H9 (cell line): ENCODE data around the gene HNF4A. TPM values are rescaled to one million over a fixed set of nuclear protein-coding genes. Genes with fewer than 3 reads are reported as not detected.

Experiments used
- DNase-seq: peaks from one replicate; pipeline ENCODE4 v3.0.0-alpha.2; 2017
- H2AFZ ChIP-seq: one replicate; pipeline ENCODE4 v1.6.1; 2013; ENCODE audit warnings: mild to moderate bottlenecking, low read length, control low read depth, moderate library complexity
- H2AK5ac ChIP-seq: 2 replicates; pipeline ENCODE4 v1.6.1; 2013; ENCODE audit warnings: low read length, control low read depth, mixed read lengths; ENCODE audit not compliant: insufficient read length
- H2BK120ac ChIP-seq: one replicate; pipeline ENCODE4 v1.6.1; 2013; ENCODE audit warnings: low read depth, mild to moderate bottlenecking, low read length, control low read depth, inconsistent platforms; ENCODE audit not compliant: poor library complexity, severe bottlenecking
- H2BK12ac ChIP-seq: 2 replicates; pipeline ENCODE4 v1.6.1; 2013; ENCODE audit warnings: low read length, control low read depth, mixed read lengths, low read depth; ENCODE audit not compliant: insufficient read length
- H2BK15ac ChIP-seq: 2 replicates; pipeline ENCODE4 v1.6.1; 2013; ENCODE audit warnings: low read depth, low read length, control low read depth
- H2BK20ac ChIP-seq: one replicate; pipeline ENCODE4 v1.6.1; 2013; ENCODE audit warnings: low read depth, mild to moderate bottlenecking, low read length, control low read depth, inconsistent platforms; ENCODE audit not compliant: poor library complexity, severe bottlenecking
- H2BK5ac ChIP-seq: 2 replicates; pipeline ENCODE4 v1.6.1; 2013; ENCODE audit warnings: low read length, control low read depth, mixed read lengths; ENCODE audit not compliant: insufficient read length
- H3K14ac ChIP-seq: 2 replicates; pipeline ENCODE4 v1.6.1; 2013; ENCODE audit warnings: low read length, control low read depth; ENCODE audit not compliant: insufficient read depth
- H3K18ac ChIP-seq: 2 replicates; pipeline ENCODE4 v1.6.1; 2013; ENCODE audit warnings: low read depth, mild to moderate bottlenecking, mixed read lengths, low read length, control low read depth; ENCODE audit not compliant: insufficient read length
- H3K23ac ChIP-seq: 2 replicates; pipeline ENCODE4 v1.6.1; 2013; ENCODE audit warnings: low read length, control low read depth, mixed read lengths, low read depth; ENCODE audit not compliant: insufficient read length
- H3K23me2 ChIP-seq: 2 replicates; pipeline ENCODE4 v1.6.1; 2013; ENCODE audit warnings: low read depth, mild to moderate bottlenecking, mixed read lengths, low read length, control low read depth; ENCODE audit not compliant: insufficient read length, poor library complexity, severe bottlenecking
- H3K27ac ChIP-seq: 2 replicates; pipeline ENCODE4 v1.5.1; 2013; ENCODE audit warnings: low read length, control low read depth, mixed read lengths, low read depth; ENCODE audit not compliant: insufficient read length
- H3K27me3 ChIP-seq: 2 replicates; pipeline ENCODE4 v1.6.1; 2013; ENCODE audit warnings: low read length, control low read depth, inconsistent platforms; ENCODE audit not compliant: insufficient read depth
- H3K4ac ChIP-seq: 2 replicates; pipeline ENCODE4 v1.6.1; 2013; ENCODE audit warnings: low read depth, mild to moderate bottlenecking, control low read depth, inconsistent platforms, low read length, moderate library complexity
- H3K4me1 ChIP-seq: 2 replicates; pipeline ENCODE4 v1.6.1; 2013; ENCODE audit warnings: low read length, control low read depth, inconsistent platforms; ENCODE audit not compliant: insufficient read depth
- H3K4me2 ChIP-seq: 2 replicates; pipeline ENCODE4 v1.6.1; 2013; ENCODE audit warnings: low read length, control low read depth, mixed read lengths; ENCODE audit not compliant: insufficient read length, insufficient read depth
- H3K56ac ChIP-seq: 2 replicates; pipeline ENCODE4 v1.6.1; 2013; ENCODE audit warnings: low read depth, mild to moderate bottlenecking, mixed read lengths, low read length, control low read depth; ENCODE audit not compliant: insufficient read length
- H3K79me1 ChIP-seq: 2 replicates; pipeline ENCODE4 v1.6.1; 2013; ENCODE audit warnings: low read depth, mild to moderate bottlenecking, moderate library complexity, low read length, control low read depth, inconsistent platforms; ENCODE audit not compliant: insufficient read depth, poor library complexity, severe bottlenecking
- H3K79me2 ChIP-seq: 2 replicates; pipeline ENCODE4 v1.6.1; 2013; ENCODE audit warnings: low read length, control low read depth, inconsistent platforms; ENCODE audit not compliant: insufficient read depth
- H3K9ac ChIP-seq: 2 replicates; pipeline ENCODE4 v1.6.1; 2013; ENCODE audit warnings: low read length, control low read depth, mixed read lengths; ENCODE audit not compliant: insufficient read length; ENCODE audit errors: extremely low read depth
- H3K9me3 ChIP-seq: one replicate; pipeline ENCODE4 v1.6.1; 2013; ENCODE audit warnings: low read depth, low read length, inconsistent platforms; ENCODE audit not compliant: control insufficient read depth
- H3T11ph ChIP-seq: one replicate; pipeline ENCODE4 v1.6.1; 2013; ENCODE audit warnings: mild to moderate bottlenecking, low read length, control low read depth, inconsistent platforms
- H4K20me1 ChIP-seq: one replicate; pipeline ENCODE4 v1.6.1; 2013; ENCODE audit not compliant: control insufficient read depth, insufficient read length, insufficient read depth
- H4K5ac ChIP-seq: 2 replicates; pipeline ENCODE4 v1.6.1; 2013; ENCODE audit warnings: low read depth, mild to moderate bottlenecking, mixed read lengths, low read length, control low read depth; ENCODE audit not compliant: insufficient read length
- H4K8ac ChIP-seq: replicated peaks from 2 replicates; pipeline ENCODE4 v1.6.1; 2013; ENCODE audit warnings: low read length, control low read depth, mixed read lengths, low read depth; ENCODE audit not compliant: insufficient read length
- H4K91ac ChIP-seq: 2 replicates; pipeline ENCODE4 v1.6.1; 2013; ENCODE audit warnings: low read depth, mild to moderate bottlenecking, moderate library complexity, mixed read lengths, low read length, control low read depth; ENCODE audit not compliant: insufficient read length
- H3K27ac Mint-ChIP-seq, 3 experiments: 2 replicates in 2 of 3; 3 replicates in 1 of 3; pipeline ENCODE4 v1.8.0; 2020 to 2021; ENCODE audit warnings: mixed read lengths in 3 of 3, mild to moderate bottlenecking in 1 of 3, moderate library complexity in 1 of 3
- H3K27me3 Mint-ChIP-seq: 2 replicates; pipeline ENCODE4 v1.8.0; 2021; ENCODE audit warnings: low read depth, mild to moderate bottlenecking, moderate library complexity, mixed read lengths
- H3K36me3 Mint-ChIP-seq, 3 experiments: 2 replicates in 2 of 3; 3 replicates in 1 of 3; pipeline ENCODE4 v1.8.0; 2020 to 2021; ENCODE audit warnings: low read depth in 3 of 3, mixed read lengths in 3 of 3; ENCODE audit not compliant: insufficient read depth in 1 of 3
- H3K4me1 Mint-ChIP-seq, 2 experiments: 2 replicates each; pipeline ENCODE4 v1.8.0; 2020; ENCODE audit warnings: mixed read lengths in 2 of 2
- H3K4me3 Mint-ChIP-seq, 2 experiments: 2 replicates in 1 of 2; 3 replicates in 1 of 2; pipeline ENCODE4 v1.8.0; 2020 to 2021; ENCODE audit warnings: mild to moderate bottlenecking in 2 of 2, mixed read lengths in 2 of 2, moderate library complexity in 1 of 2
- H3K9me3 Mint-ChIP-seq, 2 experiments: 2 replicates in 1 of 2; 3 replicates in 1 of 2; pipeline ENCODE4 v1.8.0; 2020; ENCODE audit warnings: mild to moderate bottlenecking in 2 of 2, mixed read lengths in 2 of 2, moderate library complexity in 1 of 2
- CTCF ChIP-seq: fragments of 200-600 bp; sonication (generic); conservative IDR thresholded peaks from 3 replicates; pipeline ENCODE4 v1.8.0; 2021; ENCODE audit warnings: antibody characterized with exemption, mild to moderate bottlenecking
- WGBS: extraction: QIAGEN DNeasy Blood & Tissue Kit; methylation state at CpG from one replicate; pipeline ENCODE4 v1.1.7; 2013; ENCODE audit warnings: missing lambda C conversion rate, low lambda C conversion rate, mixed read lengths; ENCODE audit not compliant: insufficient read length; ENCODE audit errors: extremely low coverage; 5-methylcytosine and 5-hydroxymethylcytosine counted together
- total RNA-seq: library from RNA; stranded (reverse); gene quantifications from 2 replicates; pipeline ENCODE4 v1.2.1, GENCODE V29; 2021

HNF4A gene
- total RNA-seq, 1 experiment from 2014 or later, result not detected

GRCh38 chr20:44336725-44337380, 18.6 kb upstream of the HNF4A start, which contains the start of gene R3HDML:
Gene R3HDML, plus strand, starts transcription at chr20:44337043. Its CDS starts 115 bp downstream, at chr20:44337158.
- WGBS, result no CpG with 5 or more reads among the region's 16 CpGs
- H3K79me1 ChIP-seq, result no peaks in the 10 kb centered on the region
- no peak within 1 kb of the TSS for H3K23ac ChIP-seq
- no peak within 1 kb of the TSS for H3K18ac ChIP-seq
- no peak within 1 kb of the TSS for H3K4me2 ChIP-seq
- H3K27ac Mint-ChIP-seq, result peak within 1 kb of the TSS; percentile 6 to 41 (median 11); a peak in 1 of 7 replicates
- H2BK120ac ChIP-seq, result no peak within 1 kb of the TSS
- H2BK20ac ChIP-seq, result no peak within 1 kb of the TSS
- no peaks in the 10 kb centered on the region for H3K9me3 ChIP-seq
- H4K8ac ChIP-seq, result no peak within 1 kb of the TSS
- no peaks in the 10 kb centered on the region for H3K27me3 ChIP-seq
- H4K91ac ChIP-seq, result no peak within 1 kb of the TSS
- no peak within 1 kb of the TSS for H3K9ac ChIP-seq
- no peaks in the 10 kb centered on the region for H3K9me3 Mint-ChIP-seq
- TF ChIP-seq CTCF, result no peak
- no peaks in the 10 kb centered on the region for H4K20me1 ChIP-seq
- H3K36me3 Mint-ChIP-seq, result no peaks in the 10 kb centered on the region
- H2BK5ac ChIP-seq, result no peak within 1 kb of the TSS
- H2BK15ac ChIP-seq, result no peak within 1 kb of the TSS
- H3K4me3 Mint-ChIP-seq, result peak within 1 kb of the TSS in 1 of 2 experiments; percentile 15; a peak in 1 of 5 replicates
- H3K56ac ChIP-seq, result no peak within 1 kb of the TSS
- no peak within 1 kb of the TSS for H2AK5ac ChIP-seq
- no peaks in the 10 kb centered on the region for H3K4me1 ChIP-seq
- H3K27me3 Mint-ChIP-seq, result no peaks in the 10 kb centered on the region
- no peak within 1 kb of the TSS for H4K5ac ChIP-seq
- peaks cover 13 to 20% of the 10 kb centered on the region in 2 experiments for H3K4me1 Mint-ChIP-seq
- H2BK12ac ChIP-seq, result no peak within 1 kb of the TSS
- no peak for DNase-seq
- H3K4ac ChIP-seq, result no peak within 1 kb of the TSS
- H3K79me2 ChIP-seq, result no peaks in the 10 kb centered on the region
- H2AFZ ChIP-seq, result no peak within 1 kb of the TSS
- no peak within 1 kb of the TSS for H3T11ph ChIP-seq
- H3K14ac ChIP-seq, result no peak within 1 kb of the TSS
- H3K27ac ChIP-seq, result no peak within 1 kb of the TSS
- no peaks in the 10 kb centered on the region for H3K23me2 ChIP-seq
